Caki2 (cell line): Measurements from ENCODE around the gene UBE2F. TPM values are rescaled to one million over a fixed set of nuclear protein-coding genes. Genes with fewer than 3 reads are reported as not detected.
"Not testable (repeated sequence)": the region's sequence is repeated elsewhere in the genome, so short reads cannot be mapped to it uniquely, and the experiment has no call there.

Experiments used
- DNase-seq: peaks from one replicate; pipeline ENCODE4 v3.0.0-alpha.2; 2015; ENCODE audit warnings: low read depth
- in situ Hi-C: cut with HindIII; loops from 2 replicates; pipeline ENCODE4 v1.10.0; 2016; ENCODE audit warnings: low sequenced_read_pairs, low pct_unique_long_range_greater_than_20kb, mixed read lengths
- total RNA-seq: library from RNA; depleted of rRNA; stranded (reverse); fragments of >200 nt; shearing (Covaris generic); gene quantifications from 2 replicates; pipeline ENCODE4 v1.2.3, GENCODE V29; 2014; ENCODE audit warnings: low replicate concordance

Gene UBE2F
- total RNA-seq, 1 experiment from 2014 or later, result 36.6 TPM

DNA sequence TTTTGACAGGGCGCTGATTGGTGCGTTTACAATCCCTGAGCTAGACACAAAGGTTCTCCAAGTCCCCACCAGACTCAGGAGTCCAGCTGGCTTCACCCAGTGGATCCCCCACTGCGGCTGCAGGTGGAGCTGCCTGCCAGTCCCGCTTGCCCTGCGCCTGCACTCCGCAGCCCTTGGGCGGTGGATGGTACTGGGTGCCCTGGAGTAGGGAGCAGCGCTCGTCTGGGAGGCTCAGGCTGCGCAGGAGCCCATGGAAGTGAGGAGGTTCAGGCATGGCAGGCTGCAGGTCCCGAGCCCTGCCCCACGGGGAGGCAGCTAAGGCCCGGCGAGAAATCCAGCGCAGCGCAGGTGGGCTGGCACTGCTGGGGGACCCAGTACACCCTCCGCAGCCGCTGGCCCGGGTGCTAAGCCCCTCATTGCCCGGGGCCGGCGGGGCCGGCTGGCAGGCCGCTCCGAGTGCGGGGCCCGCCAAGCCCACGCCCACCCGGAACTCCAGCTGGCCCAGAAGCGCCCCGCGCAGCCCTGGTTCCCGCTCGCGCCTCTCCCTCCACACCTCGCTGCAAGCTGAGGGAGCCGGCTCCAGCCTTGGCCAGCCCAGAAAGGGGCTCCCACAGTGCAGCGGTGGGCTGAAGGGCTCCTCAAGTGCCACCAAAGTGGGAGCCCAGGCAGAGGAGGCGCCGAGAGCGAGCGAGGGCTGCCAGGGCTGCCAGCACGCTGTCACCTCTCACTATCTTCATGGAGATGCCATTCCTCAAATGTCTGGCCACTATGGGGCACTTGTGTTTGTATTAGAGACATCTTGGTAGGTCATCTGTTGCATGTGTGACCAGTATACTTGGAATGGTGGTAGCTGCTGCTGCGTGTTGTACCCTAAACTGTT lies 91.1 kb downstream of the UBE2F start:
- DNase-seq, in situ Hi-C loops: not testable (repeated sequence)

DNA sequence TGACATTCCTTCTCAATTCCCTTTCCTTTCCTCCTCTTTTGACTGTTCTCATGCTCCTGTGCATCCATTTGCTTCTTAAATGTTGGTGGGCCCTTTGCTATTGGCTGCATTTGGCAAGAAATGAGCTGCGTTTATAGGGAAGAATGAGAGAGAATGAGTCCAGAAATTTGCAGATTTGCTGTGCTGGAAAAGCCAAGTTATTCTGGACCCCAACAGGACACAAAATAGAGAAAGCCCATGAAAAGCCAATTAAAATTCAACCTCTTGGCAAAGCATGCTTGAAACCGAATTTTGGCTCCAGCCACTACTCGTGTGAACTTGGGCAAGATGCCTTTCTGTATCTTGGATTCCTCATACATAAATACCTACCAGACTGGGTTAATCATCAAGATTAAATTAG lies 92.7 kb downstream of the UBE2F start:
- in situ Hi-C loops, result no loop called here
- DNase-seq, result no peak

DNA sequence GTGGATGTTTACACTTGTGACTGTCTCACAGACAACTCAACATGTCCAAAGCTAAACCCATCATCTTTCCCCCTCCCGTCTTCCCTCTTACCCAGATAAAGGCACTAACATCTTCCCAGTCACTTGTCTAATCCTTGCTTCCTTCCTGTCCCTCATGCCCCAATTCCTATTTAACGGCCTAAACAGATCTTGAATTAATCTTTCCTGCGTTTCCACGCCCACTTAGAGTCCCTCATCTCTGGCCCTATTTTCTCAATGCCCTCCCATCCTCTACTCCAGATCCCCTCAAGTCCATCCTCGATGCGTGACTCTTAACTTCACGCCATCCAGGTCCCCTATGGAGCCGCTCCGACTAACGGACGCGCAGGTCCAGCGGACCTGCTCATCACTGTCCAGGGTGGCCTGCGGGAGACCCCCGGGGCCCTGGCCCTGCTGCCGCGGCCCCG lies 93.3 kb downstream of the UBE2F start:
- in situ Hi-C loops, result no loop called here
- DNase-seq, result no peak

DNA sequence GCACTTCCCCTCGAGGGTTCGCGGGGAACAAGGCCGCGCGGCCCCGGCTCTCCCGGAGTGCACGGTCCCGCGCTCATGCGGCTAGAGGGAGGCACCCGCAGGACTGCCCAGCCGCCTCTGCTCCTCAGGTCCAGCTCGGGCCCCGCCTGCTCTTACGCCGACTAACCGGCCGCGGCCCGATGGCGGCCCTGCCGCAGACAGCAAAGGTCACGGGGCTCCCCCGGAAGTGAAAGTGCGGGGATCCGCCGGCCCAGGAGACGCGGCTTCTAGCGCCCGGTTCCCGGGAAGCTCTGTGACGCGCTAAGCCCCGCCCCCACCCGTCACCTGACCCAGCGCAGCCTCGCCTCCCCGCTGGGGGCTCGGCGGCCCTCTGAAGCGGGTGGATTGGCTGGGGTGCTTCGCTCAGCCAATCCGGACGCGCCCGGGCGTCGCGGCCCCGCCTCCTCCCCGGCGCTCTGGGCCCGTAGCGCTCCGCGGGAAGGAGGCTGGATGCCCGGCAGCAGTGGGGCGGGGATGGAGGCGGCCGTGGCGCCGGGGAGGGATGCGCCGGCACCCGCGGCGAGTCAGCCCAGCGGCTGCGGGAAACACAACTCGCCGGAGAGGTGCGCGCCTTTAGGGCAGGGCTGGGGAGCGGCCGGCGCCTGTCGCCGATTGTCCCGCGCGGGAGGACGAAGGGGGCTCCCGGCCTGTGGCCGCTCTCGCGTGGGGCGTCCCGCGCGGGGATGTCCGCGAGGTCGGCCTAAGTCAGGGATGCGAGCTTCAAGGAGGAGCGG lies 93.9 kb downstream of the UBE2F start, which contains the start of gene SCLY:
Gene SCLY, plus strand, starts transcription at position 460 of the 773 bp plus-strand sequence. Its CDS starts 54 bp downstream, at position 514.
- DNase-seq, result peak; percentile 95
- in situ Hi-C loops, result no loop called here

DNA sequence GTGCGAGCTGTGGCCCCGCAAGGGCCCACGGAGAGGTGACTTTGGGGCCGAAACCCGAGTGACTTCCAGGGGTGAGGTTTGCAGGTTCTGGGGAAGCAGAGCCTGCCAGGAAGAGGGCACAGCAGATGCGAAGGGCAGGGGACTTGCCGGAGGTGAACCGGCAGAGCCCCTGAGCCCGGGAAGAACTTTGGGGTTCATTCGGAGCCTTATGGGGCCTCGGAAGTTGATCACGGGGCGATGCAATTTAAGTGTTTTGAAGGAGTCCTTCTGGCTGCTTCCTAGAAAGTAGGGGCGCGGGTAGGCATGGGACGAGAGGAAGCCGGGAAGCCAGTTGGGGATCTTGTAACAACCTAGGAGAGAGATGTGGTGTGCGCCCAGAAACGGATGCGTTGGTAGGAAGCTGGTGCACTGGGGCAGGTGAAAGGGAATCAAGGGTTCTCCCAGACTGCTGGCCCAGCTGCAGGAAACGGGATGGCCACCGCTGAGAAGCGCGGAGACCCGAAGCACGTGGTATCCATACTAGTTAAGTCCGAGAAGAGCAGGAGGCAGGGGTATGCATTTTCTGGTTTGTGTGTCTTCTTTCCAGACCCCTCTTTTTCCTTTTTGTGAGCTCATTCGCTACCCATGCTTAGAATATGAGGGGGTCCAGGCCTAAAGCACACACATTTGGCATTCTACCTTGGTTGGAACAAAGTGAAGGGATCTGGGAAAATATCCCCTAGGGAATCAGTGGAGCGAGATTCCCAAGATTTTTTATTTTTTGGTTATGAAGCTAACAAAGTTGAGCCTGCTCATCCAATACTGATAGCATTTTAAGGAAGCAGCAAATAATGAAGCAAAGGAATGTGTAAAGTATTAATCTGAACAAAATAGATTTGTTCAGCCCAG lies 94.7 kb downstream of the UBE2F start:
- in situ Hi-C loops, result no loop called here
- DNase-seq, result peak; percentile 17

DNA sequence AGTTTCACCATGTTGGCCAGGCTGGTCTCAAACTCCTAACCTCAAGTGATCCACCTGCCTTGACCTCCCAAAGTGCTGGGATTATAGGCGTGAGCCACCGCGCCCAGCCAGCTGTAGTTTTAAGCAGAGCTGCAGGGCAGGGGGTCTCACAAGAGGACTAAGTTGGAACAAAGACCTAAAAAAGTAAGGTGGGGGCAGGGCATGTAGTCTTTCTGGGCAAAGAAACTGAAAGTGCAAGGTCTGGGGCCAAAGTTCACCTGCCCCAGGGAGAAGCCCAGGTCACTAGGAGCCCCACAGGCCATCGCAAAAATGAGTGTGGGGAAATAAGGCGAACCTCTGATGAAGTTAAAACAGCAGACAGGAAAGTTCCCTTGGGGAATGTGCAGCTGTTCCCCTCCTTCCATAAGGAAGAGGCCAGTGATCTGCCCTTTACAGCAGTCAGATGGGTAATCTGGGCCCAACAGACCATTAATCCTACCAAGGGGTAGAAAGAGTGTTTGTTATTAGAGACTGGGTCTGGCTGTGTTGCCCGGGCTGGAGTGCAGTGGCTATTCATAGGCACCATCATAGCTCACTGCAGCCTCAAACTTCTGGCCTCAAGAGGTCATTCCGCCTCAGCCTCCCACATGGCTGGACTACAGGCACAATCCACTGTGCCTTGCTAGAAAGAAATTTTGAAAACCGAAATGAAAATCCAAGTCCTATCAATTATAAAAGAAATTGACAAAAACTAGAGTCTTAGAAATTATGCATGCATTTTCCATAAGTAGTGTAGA lies 96.8 kb downstream of the UBE2F start:
- in situ Hi-C loops, result no loop called here
- no peak for DNase-seq

DNA sequence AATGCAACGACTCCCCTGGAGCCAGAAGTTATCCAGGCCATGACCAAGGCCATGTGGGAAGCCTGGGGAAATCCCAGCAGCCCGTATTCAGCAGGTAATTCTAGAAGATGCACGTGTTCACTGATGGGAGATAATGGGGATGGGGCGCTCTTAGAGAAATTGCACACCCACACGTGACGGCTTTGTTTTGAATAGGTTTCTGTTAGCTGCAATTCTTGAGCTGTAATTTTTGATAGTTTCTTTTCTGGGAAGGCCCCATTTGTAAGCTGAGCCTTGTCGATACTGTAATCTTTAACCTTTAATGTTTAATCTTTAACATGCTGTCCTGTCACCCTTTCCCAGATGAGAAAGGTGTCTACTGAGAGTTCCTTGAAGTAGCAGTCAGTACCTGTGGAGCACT lies 97.6 kb downstream of the UBE2F start:
- peak; percentile 13 for DNase-seq
- in situ Hi-C loops, result no loop called here

DNA sequence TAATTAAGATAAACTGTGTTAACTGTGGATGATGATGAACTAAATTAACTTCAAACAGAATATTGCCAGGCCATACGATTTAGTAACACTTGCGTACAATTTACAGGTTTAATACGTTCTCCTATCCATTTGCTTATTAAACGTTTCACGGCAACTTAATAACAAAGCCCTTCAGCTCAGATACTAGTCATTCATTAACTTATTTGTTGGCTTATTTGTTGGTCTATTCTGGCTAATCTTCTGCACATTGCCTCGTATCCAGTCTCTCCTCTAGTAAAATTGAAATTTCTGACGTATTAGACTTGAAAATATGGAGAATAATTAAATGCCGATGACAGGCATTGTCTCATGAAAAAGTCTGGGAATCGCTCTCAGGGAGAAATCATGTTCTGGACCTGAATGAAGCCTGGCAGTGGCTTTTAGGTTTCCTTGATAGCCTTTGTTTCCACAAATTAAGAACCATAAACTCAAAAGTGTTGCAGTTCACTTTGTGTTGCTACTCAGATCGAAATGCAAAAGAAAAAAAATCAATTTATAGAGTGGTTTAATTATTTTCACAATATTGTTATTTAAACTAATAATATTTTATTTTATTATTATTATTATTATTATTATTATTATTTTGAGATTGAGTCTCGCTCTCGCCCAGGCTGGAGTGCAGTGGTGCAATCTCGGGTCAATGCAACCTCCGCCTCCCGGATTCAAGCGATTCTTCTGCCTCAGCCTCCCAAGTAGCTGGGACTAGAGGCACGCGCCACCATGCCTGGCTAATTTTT lies 98.4 kb downstream of the UBE2F start:
- no peak for DNase-seq
- in situ Hi-C loops, result no loop called here

DNA sequence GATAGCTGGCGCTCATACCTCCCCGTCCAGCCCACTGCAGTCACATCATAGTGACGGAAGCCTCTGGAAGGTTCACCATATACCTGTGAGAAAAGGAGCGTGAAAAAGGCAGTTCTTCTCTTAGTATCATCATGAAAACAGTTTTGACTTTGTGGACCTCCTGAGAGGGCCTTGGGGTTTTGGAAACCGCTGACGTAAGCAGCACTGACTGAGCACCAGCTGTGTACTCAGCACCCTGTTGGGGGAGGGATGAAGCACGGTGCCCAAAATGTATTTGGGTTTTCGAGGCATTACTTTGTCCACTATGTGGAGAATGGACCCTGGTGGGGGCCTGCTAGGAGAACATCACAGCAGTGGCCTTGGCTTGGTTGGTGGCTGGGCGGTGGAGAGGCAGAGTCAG lies 99.4 kb downstream of the UBE2F start:
- no peak for DNase-seq
- in situ Hi-C loops, result no loop called here

DNA sequence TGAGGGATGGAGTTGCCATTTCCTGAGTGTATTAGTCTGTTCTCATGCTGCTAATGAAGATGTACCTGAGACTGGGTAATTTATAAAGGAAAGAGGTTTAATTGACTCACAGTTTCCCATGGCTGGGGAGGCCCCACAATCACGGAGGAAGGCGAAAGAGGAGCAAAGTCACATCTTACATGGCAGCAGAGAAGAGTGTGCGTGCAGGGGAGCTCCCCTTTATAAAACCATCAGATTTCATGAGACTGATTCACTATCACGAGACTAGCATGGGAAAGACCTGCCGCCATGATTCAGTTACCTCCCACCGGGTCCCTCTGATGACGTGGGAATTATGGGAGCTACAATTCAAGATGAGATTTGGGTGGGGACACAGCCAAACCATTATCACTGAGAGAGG lies 99.9 kb downstream of the UBE2F start:
- in situ Hi-C loops, DNase-seq: not testable (repeated sequence)

DNA sequence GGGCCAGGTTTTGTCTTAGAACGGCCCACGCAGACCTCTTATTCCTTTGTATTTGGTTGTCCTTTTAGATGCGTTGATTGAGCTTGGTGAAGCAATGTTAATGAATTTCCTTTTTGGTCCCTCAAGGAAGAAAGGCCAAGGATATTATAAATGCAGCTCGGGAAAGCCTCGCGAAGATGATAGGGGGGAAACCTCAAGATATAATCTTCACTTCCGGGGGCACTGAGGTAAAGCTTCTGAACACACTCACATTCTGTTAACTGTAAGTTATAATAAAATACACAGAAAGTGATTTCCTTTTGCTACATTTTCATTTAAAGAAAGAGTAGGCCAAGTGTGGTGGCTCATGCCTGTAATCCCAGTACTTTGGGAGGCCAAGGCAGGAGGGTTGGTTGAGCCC lies 101.1 kb downstream of the UBE2F start:
- in situ Hi-C loops, result no loop called here
- no peak for DNase-seq

DNA sequence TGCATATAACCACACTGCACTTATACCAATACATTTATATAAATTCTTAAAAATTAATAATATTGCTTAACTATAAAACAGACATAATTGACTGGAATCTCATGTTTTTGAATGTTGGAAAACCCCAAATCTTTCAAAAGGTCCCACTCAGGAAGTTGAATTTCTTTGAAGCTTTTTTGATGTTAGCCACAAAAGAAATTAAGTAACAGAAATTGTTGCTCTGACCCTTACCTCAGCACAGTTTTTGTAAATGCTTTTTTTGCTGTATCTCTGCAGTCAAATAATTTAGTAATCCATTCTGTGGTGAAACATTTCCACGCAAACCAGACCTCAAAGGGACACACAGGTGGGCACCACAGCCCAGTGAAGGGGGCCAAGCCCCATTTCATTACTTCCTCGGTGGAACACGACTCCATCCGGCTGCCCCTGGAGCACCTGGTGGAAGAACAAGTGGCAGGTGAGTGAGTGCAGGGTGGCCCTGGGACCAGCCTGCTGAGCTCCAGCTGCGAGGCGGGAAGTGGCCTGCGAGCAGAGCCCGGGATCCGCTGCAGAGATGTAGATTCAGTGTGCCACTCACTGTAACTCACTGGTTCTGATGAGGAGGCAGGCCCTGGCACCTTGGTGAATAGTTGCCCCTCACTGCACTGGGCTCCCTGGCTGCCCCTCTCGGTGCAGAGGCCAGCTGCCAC lies 102.4 kb downstream of the UBE2F start:
- in situ Hi-C loops, result no loop called here
- no peak for DNase-seq

DNA sequence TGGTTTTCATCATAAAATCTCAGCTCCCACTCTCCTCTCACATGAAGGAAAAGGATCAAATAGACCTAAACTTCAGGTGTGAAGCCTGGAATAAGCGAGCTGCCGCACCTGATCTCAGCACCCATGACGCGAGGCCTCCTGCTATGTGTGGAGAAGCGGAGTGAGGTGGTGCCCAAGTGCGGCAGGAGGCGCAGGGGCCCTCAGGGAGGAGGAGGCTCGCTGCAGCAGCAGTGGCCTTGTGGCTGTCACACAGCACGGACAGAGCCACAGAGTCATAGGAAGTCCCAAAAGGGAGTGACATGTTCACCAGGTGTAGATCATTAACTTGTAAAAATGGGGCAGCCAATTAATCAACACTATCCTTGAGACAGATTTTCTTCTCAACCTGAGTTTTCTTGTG lies 103.1 kb downstream of the UBE2F start:
- in situ Hi-C loops, result no loop called here
- DNase-seq, result no peak

DNA sequence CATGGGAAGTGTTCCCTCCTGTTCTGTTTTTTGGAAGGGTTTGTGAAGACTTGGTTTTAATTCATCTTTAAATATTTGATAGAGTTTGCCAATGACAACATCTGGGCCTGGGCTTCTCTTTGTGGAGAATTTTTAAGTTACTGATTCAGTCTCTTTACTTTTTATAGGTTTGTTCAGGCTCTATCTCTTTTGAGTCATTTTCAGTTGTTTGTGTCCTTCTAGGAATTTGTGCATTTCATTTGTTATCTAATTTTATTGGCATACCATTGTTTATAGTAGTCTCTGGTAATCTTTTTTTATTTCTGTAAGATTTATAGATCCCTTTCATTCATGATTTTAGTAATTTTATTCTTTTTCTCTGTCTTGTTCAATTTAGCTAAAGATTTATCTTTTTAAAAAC lies 108.6 kb downstream of the UBE2F start:
- in situ Hi-C loops, result no loop called here

DNA sequence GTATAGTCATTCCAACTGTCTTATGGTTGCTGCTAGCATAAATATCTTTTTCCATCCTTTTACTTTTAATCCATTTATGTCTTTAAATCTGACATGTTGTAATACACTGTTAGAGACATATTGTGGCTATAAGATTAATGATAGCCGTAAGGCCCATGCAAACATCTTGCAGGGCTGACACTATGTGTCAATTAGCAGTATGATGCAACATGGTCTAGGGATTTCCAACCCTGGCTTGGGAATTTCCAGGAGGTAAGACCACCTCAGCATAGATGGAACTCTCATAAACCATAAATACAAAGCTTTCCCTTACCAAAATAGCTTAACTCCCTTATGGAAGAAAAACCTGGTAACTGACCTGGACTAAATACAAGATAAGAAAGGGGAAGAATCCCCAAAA lies 110.5 kb downstream of the UBE2F start:
- in situ Hi-C loops, result no loop called here
- no peak for DNase-seq

More for the DNA sequence above, 108.6 kb downstream of the UBE2F start:
- no peak for DNase-seq

DNA sequence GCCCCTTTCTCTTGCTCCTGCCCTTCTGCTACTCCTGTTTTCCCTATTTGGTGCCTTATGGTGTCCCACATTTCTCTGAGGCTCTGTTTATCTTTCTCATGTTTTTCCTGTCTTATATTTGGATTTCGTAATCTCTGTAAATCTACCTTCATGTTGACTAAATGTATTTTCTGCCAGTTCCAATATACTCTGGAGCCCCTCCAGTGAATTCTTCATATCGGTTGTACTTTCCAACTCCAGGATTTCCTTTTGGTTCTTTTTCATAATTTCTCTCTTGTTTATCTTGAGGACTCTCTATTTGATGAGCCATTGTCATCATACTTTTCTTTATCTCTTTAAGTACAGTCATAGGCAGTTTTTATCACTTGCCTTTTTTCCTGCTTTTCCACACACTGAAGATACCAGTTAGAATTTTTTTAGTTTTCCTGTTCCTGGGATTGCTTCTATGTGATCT lies 113.1 kb downstream of the UBE2F start:
- in situ Hi-C loops, result no loop called here
- no peak for DNase-seq
